ENCODE data around the gene MYRFL.

The MYRFL gene

DNA sequence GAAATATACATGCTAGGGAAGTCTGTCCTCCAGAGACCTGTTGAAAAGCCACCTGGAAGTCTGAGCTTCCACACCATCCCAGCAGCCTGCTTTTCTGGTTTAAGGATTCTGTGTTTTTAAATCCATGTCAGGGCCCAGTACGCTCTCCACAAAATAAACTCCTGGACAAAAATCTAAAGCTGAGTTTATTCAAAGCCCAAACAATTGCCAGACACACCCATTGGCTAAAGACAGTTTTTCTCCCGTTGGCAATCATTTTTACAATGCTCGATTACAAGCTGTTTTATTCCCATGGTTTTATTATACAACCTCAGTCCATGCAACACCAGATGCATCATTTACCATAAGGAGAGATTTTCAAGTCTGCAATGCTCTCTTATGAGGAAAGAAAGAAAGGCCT lies 94.5 kb downstream of the MYRFL start:
- no peak overlapping the region for H3K27ac Mint-ChIP-seq
- peaks cover 0 to 4% of the 10 kb centered on the region in 2 donors for H3K9me3 Mint-ChIP-seq
- H3K4me1 Mint-ChIP-seq, result no peaks in the 10 kb centered on the region
- H3K27me3 Mint-ChIP-seq, result no peaks in the 10 kb centered on the region
- no peak for DNase-seq
- H3K4me3 Mint-ChIP-seq, result no peak overlapping the region
- no peak for ATAC-seq (replicated peaks)
- H3K36me3 Mint-ChIP-seq, result no peaks in the 10 kb centered on the region

DNA sequence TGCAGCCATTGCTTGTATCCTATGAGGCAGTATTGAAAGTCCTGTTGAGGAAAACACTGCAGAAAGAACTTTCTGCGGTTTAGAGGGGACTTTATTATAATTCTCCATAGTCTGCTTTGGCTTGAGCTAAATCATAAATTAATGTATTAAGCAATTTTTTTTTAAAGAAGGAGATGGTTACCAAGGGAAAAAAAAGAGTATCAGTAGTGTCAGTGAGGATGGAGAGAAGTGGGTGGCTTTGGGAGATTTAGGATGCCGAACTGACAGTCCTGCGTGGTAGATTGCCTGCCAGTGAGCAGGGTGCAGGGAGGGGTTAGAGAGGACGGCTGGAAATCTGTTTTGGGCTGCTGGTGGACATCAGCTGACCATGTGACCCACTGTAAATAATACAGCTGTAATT lies 96.8 kb downstream of the MYRFL start:
- DNase-seq (no peak), ATAC-seq (replicated peaks) (no peak)
- H3K27ac Mint-ChIP-seq, result no peak overlapping the region

DNA sequence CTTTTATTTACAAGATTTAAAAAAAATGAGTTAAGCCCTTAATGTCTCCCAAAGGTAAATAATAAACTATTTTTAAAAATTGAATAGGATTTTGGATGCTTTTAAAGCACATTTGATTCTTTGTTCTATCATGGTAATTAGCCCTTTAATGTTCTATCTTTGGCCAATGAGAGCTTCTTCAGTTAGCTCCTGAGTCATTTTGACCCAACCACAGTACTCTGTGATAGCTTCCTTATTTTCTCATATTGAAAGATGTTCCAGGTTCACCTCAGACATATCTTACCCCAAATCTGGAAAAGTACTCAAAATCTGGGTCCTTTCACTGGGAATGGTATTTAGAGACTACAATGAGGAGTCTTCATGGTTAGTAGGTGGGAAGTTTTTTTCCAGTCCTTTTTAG lies 98.0 kb downstream of the MYRFL start:
- no peak overlapping the region for H3K4me3 Mint-ChIP-seq
- DNase-seq, result no peak
- H3K27ac Mint-ChIP-seq, result no peak overlapping the region
- peaks cover 7 to 24% of the 10 kb centered on the region in 2 donors for H3K4me1 Mint-ChIP-seq
- peaks cover 0 to 4% of the 10 kb centered on the region in 2 donors for H3K9me3 Mint-ChIP-seq
- no peaks in the 10 kb centered on the region for H3K36me3 Mint-ChIP-seq
- H3K27me3 Mint-ChIP-seq, result no peaks in the 10 kb centered on the region
- peak; percentile 57 to 67 for ATAC-seq (replicated peaks)

More for the DNA sequence above, 96.8 kb downstream of the MYRFL start:
- Mint-ChIP-seq H3K4me1 (peaks cover 7 to 13% of the 10 kb centered on the region in 2 donors), H3K27me3 (no peaks in the 10 kb centered on the region), H3K36me3 (no peaks in the 10 kb centered on the region), H3K9me3 (peaks cover 0 to 4% of the 10 kb centered on the region in 2 donors), H3K4me3 (no peak overlapping the region)

GRCh38 chr12:69925291-69925690 lies 100.3 kb downstream of the MYRFL start:
- Mint-ChIP-seq H3K4me3 (no peak overlapping the region), H3K36me3 (no peaks in the 10 kb centered on the region), H3K27ac (no peak overlapping the region), H3K9me3 (peaks cover 0 to 2% of the 10 kb centered on the region in 2 donors), H3K27me3 (no peaks in the 10 kb centered on the region), H3K4me1 (peaks cover 7 to 30% of the 10 kb centered on the region in 2 donors)
- no peak for ATAC-seq (replicated peaks)
- DNase-seq, result no peak

DNA sequence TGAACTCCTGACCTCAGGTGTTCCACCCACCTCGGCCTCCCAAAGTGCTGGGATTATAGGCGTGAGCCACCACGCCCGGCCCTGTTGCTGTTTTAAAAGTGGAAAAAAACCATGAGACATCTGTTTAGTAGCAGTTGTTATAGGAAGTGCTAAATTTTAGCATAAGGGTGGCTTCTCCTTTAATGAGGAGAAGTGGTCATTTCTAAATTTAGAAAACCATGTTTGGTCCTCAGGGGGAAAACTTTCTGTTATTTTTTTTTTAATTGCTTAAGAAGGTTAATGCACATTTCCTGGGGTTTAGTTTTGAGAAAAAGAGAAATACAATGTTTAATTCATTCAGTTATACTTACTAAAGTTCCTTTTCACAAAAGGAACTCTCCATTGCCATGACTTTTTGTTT lies 102.1 kb downstream of the MYRFL start:
- H3K4me1 Mint-ChIP-seq, result peaks cover 7 to 30% of the 10 kb centered on the region in 2 donors
- H3K36me3 Mint-ChIP-seq, result no peaks in the 10 kb centered on the region
- H3K27ac Mint-ChIP-seq, result no peak overlapping the region
- ATAC-seq (replicated peaks), result peak; percentile 45
- H3K9me3 Mint-ChIP-seq, result no peaks in the 10 kb centered on the region
- DNase-seq, result no peak
- no peaks in the 10 kb centered on the region for H3K27me3 Mint-ChIP-seq
- no peak overlapping the region for H3K4me3 Mint-ChIP-seq

DNA sequence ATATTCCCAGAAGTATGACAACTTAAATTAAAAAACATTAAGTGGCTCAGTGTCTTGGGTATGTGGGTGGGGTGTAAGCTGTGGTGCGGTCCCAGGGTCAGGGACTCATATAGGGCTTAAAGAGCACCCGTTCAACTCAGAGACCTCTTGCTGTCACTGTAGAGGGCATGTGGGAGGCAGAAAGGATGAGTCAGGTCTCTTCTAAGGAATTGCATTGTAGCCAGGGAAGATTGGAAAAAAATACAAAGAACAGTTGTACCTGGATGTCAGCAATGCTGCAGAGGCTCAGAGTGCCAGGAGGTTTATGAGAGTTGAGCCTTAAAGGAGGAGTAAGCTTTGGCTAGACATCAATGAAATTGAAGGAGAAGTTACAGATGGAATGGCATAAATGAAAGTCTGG lies 104.1 kb downstream of the MYRFL start:
- peaks cover 7 to 30% of the 10 kb centered on the region in 2 donors for H3K4me1 Mint-ChIP-seq
- H3K27me3 Mint-ChIP-seq, result no peaks in the 10 kb centered on the region
- no peaks in the 10 kb centered on the region for H3K36me3 Mint-ChIP-seq
- no peak for ATAC-seq (replicated peaks)
- DNase-seq, result no peak
- H3K4me3 Mint-ChIP-seq, result no peak overlapping the region
- H3K27ac Mint-ChIP-seq, result no peak overlapping the region
- H3K9me3 Mint-ChIP-seq, result no peaks in the 10 kb centered on the region

- Mint-ChIP-seq H3K4me1 (peaks cover 7 to 30% of the 10 kb centered on the region in 2 donors), H3K36me3 (no peaks in the 10 kb centered on the region), H3K27me3 (no peaks in the 10 kb centered on the region), H3K27ac (no peak overlapping the region), H3K9me3 (no peaks in the 10 kb centered on the region), H3K4me3 (no peak overlapping the region)
- ATAC-seq (replicated peaks) (no peak), DNase-seq (no peak)
Observed at GRCh38 chr12:69929531-69929930, 104.5 kb downstream of the MYRFL start.

GRCh38 chr12:69931569-69931968 lies 106.5 kb downstream of the MYRFL start:
- DNase-seq, result no peak
- Mint-ChIP-seq H3K36me3 (no peaks in the 10 kb centered on the region), H3K27me3 (peaks cover 0 to 3% of the 10 kb centered on the region in 2 donors), H3K9me3 (no peaks in the 10 kb centered on the region), H3K4me1 (peaks cover under 1 to 17% of the 10 kb centered on the region in 2 donors), H3K27ac (no peak overlapping the region), H3K4me3 (no peak overlapping the region)
- no peak for ATAC-seq (replicated peaks)

GRCh38 chr12:69932154-69932553 lies 107.1 kb downstream of the MYRFL start:
- H3K9me3 Mint-ChIP-seq, result no peaks in the 10 kb centered on the region
- H3K4me3 Mint-ChIP-seq, result no peak overlapping the region
- no peaks in the 10 kb centered on the region for H3K36me3 Mint-ChIP-seq
- no peak overlapping the region for H3K27ac Mint-ChIP-seq
- ATAC-seq (replicated peaks) (no peak), DNase-seq (no peak)
- peaks cover 0 to 14% of the 10 kb centered on the region in 2 donors for H3K4me1 Mint-ChIP-seq
- H3K27me3 Mint-ChIP-seq, result peaks cover 0 to 3% of the 10 kb centered on the region in 2 donors

GRCh38 chr12:69932676-69933552 lies 107.9 kb downstream of the MYRFL start:
- DNase-seq (no peak), ATAC-seq (replicated peaks) (no peak)
- Mint-ChIP-seq H3K4me1 (peaks cover 0 to 6% of the 10 kb centered on the region in 2 donors), H3K36me3 (no peaks in the 10 kb centered on the region), H3K4me3 (no peak overlapping the region), H3K27ac (no peak overlapping the region), H3K27me3 (peaks cover 0 to 3% of the 10 kb centered on the region in 2 donors), H3K9me3 (no peaks in the 10 kb centered on the region)

DNA sequence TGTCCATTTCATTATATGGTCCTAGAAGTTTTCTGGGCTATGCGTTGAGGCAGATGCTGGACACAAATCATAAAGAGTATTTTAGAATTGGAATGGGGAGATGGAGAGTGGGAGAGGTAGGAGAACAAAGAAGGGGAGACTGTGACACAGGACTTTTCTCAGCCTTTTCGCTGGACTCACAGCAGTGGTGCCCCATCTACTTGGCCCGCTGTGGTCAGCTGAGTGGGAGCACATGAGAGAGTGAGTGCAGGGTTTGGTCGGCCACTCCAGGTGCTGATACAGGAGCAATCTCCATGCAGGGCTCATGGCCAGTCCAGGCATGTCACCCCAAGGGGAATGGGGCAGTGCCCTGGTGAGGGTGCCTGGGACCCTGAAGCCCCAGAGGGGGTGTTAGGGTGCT lies 109.0 kb downstream of the MYRFL start:
- no peaks in the 10 kb centered on the region for H3K9me3 Mint-ChIP-seq
- no peak overlapping the region for H3K4me3 Mint-ChIP-seq
- no peak overlapping the region for H3K27ac Mint-ChIP-seq
- DNase-seq (no peak), ATAC-seq (replicated peaks) (no peak)
- peaks cover 0 to 3% of the 10 kb centered on the region in 2 donors for H3K27me3 Mint-ChIP-seq
- no peaks in the 10 kb centered on the region for H3K36me3 Mint-ChIP-seq
- H3K4me1 Mint-ChIP-seq, result no peaks in the 10 kb centered on the region

GRCh38 chr12:69935651-69936100 lies 110.6 kb downstream of the MYRFL start:
- ATAC-seq (replicated peaks), result no peak
- Mint-ChIP-seq H3K27me3 (peaks cover 0 to 3% of the 10 kb centered on the region in 2 donors), H3K4me3 (no peak overlapping the region), H3K36me3 (no peaks in the 10 kb centered on the region), H3K27ac (no peak overlapping the region), H3K4me1 (no peaks in the 10 kb centered on the region), H3K9me3 (peaks cover 0 to 3% of the 10 kb centered on the region in 2 donors)
- no peak for DNase-seq

GRCh38 chr12:69936214-69936731 lies 111.2 kb downstream of the MYRFL start:
- H3K27ac Mint-ChIP-seq, result no peak overlapping the region
- ATAC-seq (replicated peaks), result no peak

DNA sequence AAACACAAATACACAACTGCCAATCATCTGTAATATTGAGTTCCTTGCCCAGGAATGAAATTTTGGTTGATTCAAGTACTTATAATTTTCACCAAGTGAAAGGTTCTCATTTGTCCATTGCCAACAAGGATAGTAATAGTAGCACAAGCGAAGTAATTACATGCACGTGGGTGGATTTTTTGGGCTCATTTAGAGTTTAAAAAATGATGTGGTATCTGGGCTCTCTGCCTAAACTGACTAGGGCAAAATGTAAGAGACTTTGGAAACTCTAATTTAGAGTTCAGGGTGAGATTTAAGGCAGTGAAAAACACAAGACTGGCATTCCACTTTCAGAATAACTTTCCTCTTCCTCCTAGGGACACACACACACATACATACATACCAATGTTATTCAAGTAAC lies 111.7 kb downstream of the MYRFL start:
- H3K36me3 Mint-ChIP-seq, result no peaks in the 10 kb centered on the region
- no peak for ATAC-seq (replicated peaks)

More at GRCh38 chr12:69936214-69936731, 111.2 kb downstream of the MYRFL start:
- H3K4me3 Mint-ChIP-seq, result no peak overlapping the region
- H3K4me1 Mint-ChIP-seq, result no peaks in the 10 kb centered on the region
- H3K9me3 Mint-ChIP-seq, result peaks cover 0 to 3% of the 10 kb centered on the region in 2 donors
- H3K27me3 Mint-ChIP-seq, result peaks cover 0 to 3% of the 10 kb centered on the region in 2 donors
- DNase-seq, result no peak
- H3K36me3 Mint-ChIP-seq, result no peaks in the 10 kb centered on the region

DNA sequence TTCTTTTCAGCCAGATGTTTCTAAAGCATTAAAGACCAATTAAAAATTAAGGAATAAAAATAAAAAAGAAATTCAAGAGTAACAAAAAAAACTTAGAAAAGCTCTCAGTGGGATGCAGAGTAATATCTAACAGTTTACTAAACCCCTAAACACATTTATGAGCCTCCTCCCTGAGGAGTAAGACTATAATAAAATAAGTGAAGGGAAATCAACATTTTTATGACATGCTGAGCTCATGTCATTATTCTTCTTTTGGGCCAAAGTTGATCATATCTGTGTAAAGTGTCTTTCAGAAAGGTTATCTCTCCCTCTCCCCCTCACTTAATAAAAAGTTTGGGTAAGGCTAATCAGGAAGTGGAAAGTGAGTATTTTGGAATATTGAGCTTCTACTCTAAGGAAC lies 122.1 kb downstream of the MYRFL start:
- Mint-ChIP-seq H3K9me3 (no peaks in the 10 kb centered on the region), H3K36me3 (no peaks in the 10 kb centered on the region), H3K4me1 (no peaks in the 10 kb centered on the region), H3K4me3 (no peak overlapping the region), H3K27me3 (no peaks in the 10 kb centered on the region), H3K27ac (no peak overlapping the region)
- ATAC-seq (replicated peaks) (no peak), DNase-seq (no peak)

More for the DNA sequence above, 111.7 kb downstream of the MYRFL start:
- Mint-ChIP-seq H3K27ac (no peak overlapping the region), H3K27me3 (peaks cover 0 to 3% of the 10 kb centered on the region in 2 donors), H3K4me3 (no peak overlapping the region), H3K9me3 (peaks cover 0 to 3% of the 10 kb centered on the region in 2 donors), H3K4me1 (no peaks in the 10 kb centered on the region)
- DNase-seq, result no peak

All from stimulated activated naive B cell treated with anti-CD40 and anti-IgM and Interleukin-4, amounts not matched to agents 10 μg/mL and 1 μg/mL and 100 μg/mL, for 72 hours (primary cell).